ENCODE results near the gene COL2A1.

Gene COL2A1

DNA sequence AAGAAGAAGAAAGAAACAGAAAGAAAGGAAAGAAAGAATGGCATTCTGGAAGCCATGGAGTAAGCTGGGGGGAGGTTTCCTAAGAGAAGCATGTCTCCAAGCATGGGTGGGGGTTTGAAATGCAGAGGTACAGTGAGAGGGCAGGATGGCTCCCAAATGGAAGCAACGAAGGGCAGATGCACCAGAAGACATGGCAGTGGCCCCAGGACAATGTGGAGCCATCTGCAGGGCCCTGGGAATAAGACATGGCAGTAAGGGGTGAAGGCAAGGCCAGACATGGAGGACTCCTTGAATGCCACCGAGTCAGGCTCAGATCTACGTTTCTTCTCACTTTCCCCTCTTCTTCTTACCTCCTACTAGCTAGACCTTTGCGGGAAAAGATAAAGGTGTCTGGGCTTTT lies 4.7 kb upstream of the COL2A1 start:
- Mint-ChIP-seq H3K36me3 (ENCODE audit: low read depth) (no peaks in the 10 kb centered on the region), H3K27ac (no peak overlapping the region), H3K4me1 (peaks cover 20% of the 10 kb centered on the region), H3K9me3 (no peaks in the 10 kb centered on the region), H3K4me3 (no peak overlapping the region), H3K27me3 (ENCODE audit: low read depth) (peaks cover 70% of the 10 kb centered on the region)
- TF ChIP-seq, protein P1, sequence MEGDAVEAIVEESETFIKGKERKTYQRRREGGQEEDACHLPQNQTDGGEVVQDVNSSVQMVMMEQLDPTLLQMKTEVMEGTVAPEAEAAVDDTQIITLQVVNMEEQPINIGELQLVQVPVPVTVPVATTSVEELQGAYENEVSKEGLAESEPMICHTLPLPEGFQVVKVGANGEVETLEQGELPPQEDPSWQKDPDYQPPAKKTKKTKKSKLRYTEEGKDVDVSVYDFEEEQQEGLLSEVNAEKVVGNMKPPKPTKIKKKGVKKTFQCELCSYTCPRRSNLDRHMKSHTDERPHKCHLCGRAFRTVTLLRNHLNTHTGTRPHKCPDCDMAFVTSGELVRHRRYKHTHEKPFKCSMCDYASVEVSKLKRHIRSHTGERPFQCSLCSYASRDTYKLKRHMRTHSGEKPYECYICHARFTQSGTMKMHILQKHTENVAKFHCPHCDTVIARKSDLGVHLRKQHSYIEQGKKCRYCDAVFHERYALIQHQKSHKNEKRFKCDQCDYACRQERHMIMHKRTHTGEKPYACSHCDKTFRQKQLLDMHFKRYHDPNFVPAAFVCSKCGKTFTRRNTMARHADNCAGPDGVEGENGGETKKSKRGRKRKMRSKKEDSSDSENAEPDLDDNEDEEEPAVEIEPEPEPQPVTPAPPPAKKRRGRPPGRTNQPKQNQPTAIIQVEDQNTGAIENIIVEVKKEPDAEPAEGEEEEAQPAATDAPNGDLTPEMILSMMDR (IDR thresholded peaks at IDR 0.05; ENCODE audit: unreplicated experiment in 3 of 3), result no peak

DNA sequence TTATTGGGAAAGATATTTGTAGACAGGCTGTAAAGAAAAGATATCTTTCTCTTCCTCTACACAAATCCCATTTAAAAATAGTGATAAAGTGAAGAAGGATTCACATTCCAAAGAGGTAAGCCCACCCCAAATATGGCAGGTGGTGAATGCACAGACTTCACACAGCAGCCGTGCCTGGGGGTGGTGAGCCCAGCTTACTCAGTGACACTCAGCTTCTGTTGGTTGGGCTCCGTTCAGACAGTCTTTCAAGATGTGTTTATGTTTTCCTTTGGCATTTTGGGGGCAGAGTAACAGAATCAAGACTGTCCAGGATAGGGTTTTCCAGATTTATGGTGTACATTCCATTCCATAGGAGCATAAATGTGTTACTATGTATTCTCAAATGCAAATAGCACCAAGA lies 4.1 kb upstream of the COL2A1 start:
- no peaks in the 10 kb centered on the region for H3K9me3 Mint-ChIP-seq

DNA sequence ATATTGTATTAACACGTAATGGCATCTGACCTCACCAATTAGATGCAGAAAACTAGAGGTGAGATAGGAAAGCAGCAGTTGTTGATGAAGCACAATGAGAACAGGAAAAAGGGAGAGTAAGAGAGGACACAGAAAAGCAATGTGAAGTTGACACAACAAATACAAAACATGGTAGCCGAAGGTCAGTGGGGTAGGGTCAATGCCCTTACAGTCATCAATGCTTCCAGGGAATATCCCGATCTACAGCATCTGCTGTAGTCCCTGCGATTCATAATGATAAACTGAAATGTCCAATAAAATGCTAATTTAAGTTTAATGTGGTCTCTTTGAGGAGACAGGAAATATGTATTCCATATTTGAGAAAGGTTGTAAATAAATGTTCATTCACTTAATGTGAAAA lies 2.9 kb upstream of the COL2A1 start:
- peaks cover 37% of the 10 kb centered on the region for H3K4me1 Mint-ChIP-seq
- no peaks in the 10 kb centered on the region for H3K36me3 Mint-ChIP-seq (ENCODE audit: low read depth)
- TF ChIP-seq, protein P1 (IDR thresholded peaks at IDR 0.05; ENCODE audit: unreplicated experiment in 3 of 3), result no peak
- H3K27me3 Mint-ChIP-seq (ENCODE audit: low read depth), result peaks cover 76% of the 10 kb centered on the region
- no peaks in the 10 kb centered on the region for H3K9me3 Mint-ChIP-seq
- no peak overlapping the region for H3K4me3 Mint-ChIP-seq
- H3K27ac Mint-ChIP-seq, result no peak overlapping the region

More for the DNA sequence above, 4.1 kb upstream of the COL2A1 start:
- Mint-ChIP-seq H3K4me1 (peaks cover 26% of the 10 kb centered on the region), H3K36me3 (ENCODE audit: low read depth) (no peaks in the 10 kb centered on the region), H3K27ac (no peak overlapping the region), H3K4me3 (no peak overlapping the region), H3K27me3 (ENCODE audit: low read depth) (peaks cover 75% of the 10 kb centered on the region)
- TF ChIP-seq, protein P1 (IDR thresholded peaks at IDR 0.05; ENCODE audit: unreplicated experiment in 3 of 3), result no peak

DNA sequence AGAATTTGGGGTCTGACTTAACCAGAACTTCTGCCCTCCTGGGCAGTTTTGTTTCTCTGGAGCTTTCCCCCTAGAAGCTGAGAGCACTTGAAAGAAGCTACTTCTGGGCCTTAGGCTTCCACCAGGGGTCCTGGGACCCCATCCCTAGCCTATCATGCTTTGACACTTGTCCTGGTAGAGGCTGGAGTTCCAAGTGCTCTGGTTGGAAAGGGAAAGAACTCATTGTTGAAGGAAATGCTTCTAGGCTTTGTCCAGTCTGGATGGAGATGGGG lies 1.4 kb upstream of the COL2A1 start:
- Mint-ChIP-seq H3K36me3 (ENCODE audit: low read depth) (no peaks in the 10 kb centered on the region), H3K4me3 (peak overlapping the region; percentile 83 to 88 (median 83)), H3K9me3 (no peaks in the 10 kb centered on the region), H3K27ac (peak overlapping the region in 1 of 3 experiments; percentile 88), H3K27me3 (ENCODE audit: low read depth) (peaks cover 88% of the 10 kb centered on the region), H3K4me1 (peaks cover 47% of the 10 kb centered on the region)
- TF ChIP-seq, protein P1 (IDR thresholded peaks at IDR 0.05; ENCODE audit: unreplicated experiment in 3 of 3), result no peak

DNA sequence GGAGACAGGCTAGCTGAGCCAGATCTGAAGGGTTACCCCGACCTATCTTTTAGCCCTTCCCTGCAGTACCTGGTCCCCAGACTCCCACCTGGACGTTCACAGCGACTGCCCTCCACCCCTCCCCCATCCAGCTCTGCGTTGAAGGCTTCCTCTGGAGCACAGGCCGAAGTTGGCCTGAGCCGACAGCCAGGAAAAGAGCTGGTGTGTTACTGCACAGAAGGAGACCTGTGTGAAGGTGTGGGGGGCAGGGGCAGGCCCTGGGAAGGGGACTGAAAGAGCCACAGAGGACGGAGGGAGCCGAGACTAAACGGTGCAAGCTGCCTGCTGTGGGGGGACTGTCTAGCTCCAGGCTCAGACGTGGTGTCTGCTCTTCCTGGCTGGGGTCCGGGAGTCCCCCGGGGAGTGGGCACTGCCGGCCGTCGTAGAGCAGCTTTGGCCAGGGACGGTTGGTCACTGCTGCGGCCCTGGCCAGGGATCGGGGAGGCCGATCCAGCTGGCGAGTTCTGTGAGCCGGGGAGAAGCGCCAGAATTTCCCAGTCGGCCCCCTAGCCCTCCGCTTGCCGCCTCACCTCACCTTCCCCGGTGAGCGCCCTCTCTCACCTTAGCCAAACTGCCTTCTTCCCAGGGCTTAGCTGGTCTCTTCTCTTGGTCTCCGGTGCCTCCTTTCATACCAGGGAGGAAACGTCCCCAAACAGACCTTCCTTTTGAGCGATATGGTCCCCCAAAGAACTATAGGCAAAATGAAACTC lies 899 bp upstream of the COL2A1 start:
- H3K36me3 Mint-ChIP-seq (ENCODE audit: low read depth), result no peaks in the 10 kb centered on the region
- H3K4me3 Mint-ChIP-seq, result peak overlapping the region; percentile 83 to 88 (median 83)
- H3K27ac Mint-ChIP-seq, result peak overlapping the region in 1 of 3 experiments; percentile 88
- peaks cover 52% of the 10 kb centered on the region for H3K4me1 Mint-ChIP-seq
- H3K9me3 Mint-ChIP-seq, result no peaks in the 10 kb centered on the region
- H3K27me3 Mint-ChIP-seq (ENCODE audit: low read depth), result peaks cover 92% of the 10 kb centered on the region
- TF ChIP-seq, protein P1 (IDR thresholded peaks at IDR 0.05; ENCODE audit: unreplicated experiment in 3 of 3), result no peak

Measured in nephron (organoid).